Dermis blood vessel endothelial cell (primary cell): Measurements from ENCODE around the gene CDH19. TPM values are rescaled to one million over a fixed set of nuclear protein-coding genes. Genes with fewer than 3 reads are reported as not detected.
"Not testable (repeated sequence)": the region's sequence is repeated elsewhere in the genome, so short reads cannot be mapped to it uniquely, and the experiment has no call there.

Experiments used
- DNase-seq: peaks from one replicate; pipeline ENCODE4 v3.0.0; 2010
- total RNA-seq: library from RNA; depleted of rRNA; stranded (reverse); fragments of >200 nt; gene quantifications from 2 replicates; pipeline ENCODE4 v1.2.3, GENCODE V29; 2014

Gene CDH19
- total RNA-seq, 1 donor from 2014 or later, result not detected

- DNase-seq, result no peak
These were observed 41.6 kb downstream of the CDH19 start for GRCh38 chr18:66562279-66562678.

- DNase-seq, result peak; percentile 26
These were observed 43.8 kb downstream of the CDH19 start for GRCh38 chr18:66560094-66560493.

GRCh38 chr18:66558773-66559172 lies 45.1 kb downstream of the CDH19 start:
- DNase-seq, result no peak

- no peak for DNase-seq
These were observed 46.8 kb downstream of the CDH19 start for GRCh38 chr18:66557091-66557490.

- no peak for DNase-seq
These were observed 48.3 kb downstream of the CDH19 start for GRCh38 chr18:66555585-66555984.

GRCh38 chr18:66553824-66554223 lies 50.1 kb downstream of the CDH19 start:
- no peak for DNase-seq

- DNase-seq, result no peak
These were observed 53.5 kb downstream of the CDH19 start for GRCh38 chr18:66550366-66550765.

- no peak for DNase-seq
These were observed 55.1 kb downstream of the CDH19 start for GRCh38 chr18:66548747-66549146.

GRCh38 chr18:66534110-66534509 lies 69.8 kb downstream of the CDH19 start:
- DNase-seq, result no peak

GRCh38 chr18:66533693-66534092 lies 70.2 kb downstream of the CDH19 start:
- no peak for DNase-seq

GRCh38 chr18:66523219-66523991 lies 80.5 kb downstream of the CDH19 start:
- DNase-seq, result no peak

- DNase-seq, result no peak
These were observed 89.9 kb downstream of the CDH19 start for GRCh38 chr18:66513996-66514395.

GRCh38 chr18:66511792-66512191 lies 92.1 kb downstream of the CDH19 start:
- no peak for DNase-seq

GRCh38 chr18:66511289-66511688 lies 92.6 kb downstream of the CDH19 start:
- no peak for DNase-seq

- no peak for DNase-seq
These were observed 93.4 kb downstream of the CDH19 start for GRCh38 chr18:66510357-66511045.

- DNase-seq, result no peak
These were observed 95.0 kb downstream of the CDH19 start for GRCh38 chr18:66508937-66509336.

GRCh38 chr18:66506178-66506577 lies 97.7 kb downstream of the CDH19 start:
- DNase-seq, result no peak

- no peak for DNase-seq
These were observed 106.5 kb downstream of the CDH19 start for GRCh38 chr18:66497351-66497750.

GRCh38 chr18:66495844-66496243 lies 108.0 kb downstream of the CDH19 start:
- DNase-seq, result peak; percentile 11

GRCh38 chr18:66473882-66474281 lies 130.0 kb downstream of the CDH19 start:
- no peak for DNase-seq

- DNase-seq, result not testable (repeated sequence)
These were observed 137.7 kb downstream of the CDH19 start for GRCh38 chr18:66466184-66466583.

GRCh38 chr18:66461344-66461743 lies 142.5 kb downstream of the CDH19 start:
- DNase-seq, result no peak

GRCh38 chr18:66457245-66457644 lies 146.6 kb downstream of the CDH19 start:
- DNase-seq, result no peak
